ENCODE data around the gene GJB3. TPM values are rescaled to one million over a fixed set of nuclear protein-coding genes. Genes with fewer than 3 reads are reported as not detected.

The GJB3 gene
- total and polyA plus RNA-seq, 2 experiments from 2014 or later, result 0.43 TPM; not detected in 1

- H3K27ac ChIP-seq, result no peak overlapping the region
- H3K4me3 ChIP-seq, result no peak overlapping the region
- H2AFZ ChIP-seq, result no peak overlapping the region
- no peak overlapping the region for H3K4me2 ChIP-seq (ENCODE audit: unreplicated experiment)
- no peaks in the 10 kb centered on the region for H3K9me3 ChIP-seq (ENCODE audit: low read depth)
- in situ Hi-C loops (cut with MboI), result no loop called here
- H3K27me3 ChIP-seq (replicated peaks; ENCODE audit: insufficient read depth), result peaks cover 11% of the 10 kb centered on the region
- DNase-seq, result no peak
- no peak overlapping the region for H3K9ac ChIP-seq
- no peak for TF ChIP-seq EZH2phosphoT487 (IDR thresholded peaks at IDR 0.05; ENCODE audit: insufficient read depth, low read depth)
- H4K20me1 ChIP-seq (ENCODE audit: insufficient read depth), result no peaks in the 10 kb centered on the region
- no peaks in the 10 kb centered on the region for H3F3A ChIP-seq (ENCODE audit: insufficient read depth)
- WGBS, 2 experiments (ENCODE audit: low coverage in 1 of 2, low lambda C conversion rate in 2 of 2, missing lambda C conversion rate in 2 of 2), result 18 to 19% methylated on average over 3 of the region's 3 CpGs
- H3K79me2 ChIP-seq (ENCODE audit: insufficient read depth), result no peaks in the 10 kb centered on the region
- H3K4me1 ChIP-seq (ENCODE audit: insufficient read depth), result no peaks in the 10 kb centered on the region
- no peaks in the 10 kb centered on the region for H3K9me2 ChIP-seq (ENCODE audit: insufficient read depth)
- H3K36me3 ChIP-seq (ENCODE audit: low read depth), result no peaks in the 10 kb centered on the region
These were observed 41.4 kb upstream of the GJB3 start for GRCh38 chr1:34739613-34740012.

DNA sequence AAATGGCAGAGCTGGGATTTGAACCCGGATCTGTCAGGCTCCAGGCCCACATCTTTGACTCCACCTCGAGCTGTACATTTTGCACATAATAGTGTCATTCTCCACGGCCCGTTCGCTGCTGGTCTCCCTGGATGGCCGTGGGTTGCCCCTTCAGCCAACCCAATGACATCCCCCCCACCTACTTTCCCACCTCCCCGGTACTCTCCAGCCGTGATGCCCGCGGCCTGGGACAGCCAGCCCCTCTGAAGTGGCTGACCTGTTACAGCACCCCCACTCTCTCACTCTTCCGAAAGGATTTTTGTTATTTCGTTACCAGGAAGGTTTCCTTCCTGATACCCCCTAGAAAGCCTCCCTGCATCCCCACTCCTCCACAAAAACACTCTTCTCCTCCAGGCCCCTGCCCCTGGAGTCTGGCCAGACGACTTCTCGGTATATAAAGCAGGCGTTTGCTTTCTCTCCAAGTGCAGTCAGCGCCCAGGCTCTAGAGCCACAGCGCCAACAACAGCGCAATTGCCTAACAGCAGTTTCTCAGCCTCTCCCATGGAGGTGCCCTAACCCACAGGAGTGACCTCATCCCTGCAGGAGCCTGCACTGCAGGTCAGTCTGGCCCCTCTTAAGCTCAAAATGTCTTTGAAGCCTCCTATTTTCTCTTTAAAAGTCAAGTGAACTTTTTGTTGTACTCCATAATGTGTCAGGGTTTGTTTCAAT lies 40.7 kb upstream of the GJB3 start:
- DNase-seq, result peak; percentile 44
- Histone ChIP-seq H3F3A (ENCODE audit: insufficient read depth) (no peaks in the 10 kb centered on the region), H3K9ac (no peak overlapping the region), H3K9me2 (ENCODE audit: insufficient read depth) (no peaks in the 10 kb centered on the region), H3K4me1 (ENCODE audit: insufficient read depth) (no peaks in the 10 kb centered on the region), H3K4me3 (no peak overlapping the region), H3K79me2 (ENCODE audit: insufficient read depth) (no peaks in the 10 kb centered on the region), H3K4me2 (ENCODE audit: unreplicated experiment) (no peak overlapping the region), H3K9me3 (ENCODE audit: low read depth) (no peaks in the 10 kb centered on the region), H2AFZ (no peak overlapping the region), H4K20me1 (ENCODE audit: insufficient read depth) (no peaks in the 10 kb centered on the region), H3K27ac (no peak overlapping the region), H3K36me3 (ENCODE audit: low read depth) (no peaks in the 10 kb centered on the region), H3K27me3 (replicated peaks; ENCODE audit: insufficient read depth) (peaks cover 4% of the 10 kb centered on the region; the same call in 1 of the 2 replicates)
- no peak for TF ChIP-seq EZH2 (IDR thresholded peaks at IDR 0.05; ENCODE audit: insufficient read depth, poor library complexity, severe bottlenecking)
- no peak for TF ChIP-seq EZH2phosphoT487 (IDR thresholded peaks at IDR 0.05; ENCODE audit: insufficient read depth, low read depth)
- 26 to 34% methylated on average over 14 to 18 of the region's 18 CpGs for WGBS, 2 experiments (ENCODE audit: low coverage in 1 of 2, low lambda C conversion rate in 2 of 2, missing lambda C conversion rate in 2 of 2)
- in situ Hi-C loops (cut with MboI), result no loop called here

- TF ChIP-seq EZH2 (IDR thresholded peaks at IDR 0.05; ENCODE audit: insufficient read depth, poor library complexity, severe bottlenecking), result no peak
- TF ChIP-seq EZH2phosphoT487 (IDR thresholded peaks at IDR 0.05; ENCODE audit: insufficient read depth, low read depth), result no peak
- Histone ChIP-seq H3F3A (ENCODE audit: insufficient read depth) (no peaks in the 10 kb centered on the region), H4K20me1 (ENCODE audit: insufficient read depth) (no peaks in the 10 kb centered on the region), H3K4me2 (ENCODE audit: unreplicated experiment) (no peak overlapping the region), H3K4me3 (no peak overlapping the region), H3K36me3 (ENCODE audit: low read depth) (no peaks in the 10 kb centered on the region), H3K27ac (no peak overlapping the region), H3K9ac (no peak overlapping the region), H2AFZ (no peak overlapping the region), H3K79me2 (ENCODE audit: insufficient read depth) (no peaks in the 10 kb centered on the region), H3K9me3 (ENCODE audit: low read depth) (no peaks in the 10 kb centered on the region), H3K9me2 (ENCODE audit: insufficient read depth) (no peaks in the 10 kb centered on the region), H3K4me1 (ENCODE audit: insufficient read depth) (no peaks in the 10 kb centered on the region), H3K27me3 (replicated peaks; ENCODE audit: insufficient read depth) (peaks cover 20% of the 10 kb centered on the region)
- DNase-seq, result peak; percentile 81
- WGBS, 2 experiments (ENCODE audit: low coverage in 1 of 2, low lambda C conversion rate in 2 of 2, missing lambda C conversion rate in 2 of 2), result 8 to 9% methylated on average over 16 of the region's 16 CpGs
- in situ Hi-C loops (cut with MboI), result no loop called here
These were observed 38.2 kb upstream of the GJB3 start for GRCh38 chr1:34742667-34743270.

GRCh38 chr1:34743775-34744174 lies 37.2 kb upstream of the GJB3 start:
- WGBS, 2 experiments (ENCODE audit: low coverage in 1 of 2, low lambda C conversion rate in 2 of 2, missing lambda C conversion rate in 2 of 2), result 45 to 49% methylated on average over 6 of the region's 6 CpGs
- no peak for DNase-seq
- H3F3A ChIP-seq (ENCODE audit: insufficient read depth), result no peaks in the 10 kb centered on the region

More at GRCh38 chr1:34743775-34744174, 37.2 kb upstream of the GJB3 start:
- no peak overlapping the region for H3K4me2 ChIP-seq (ENCODE audit: unreplicated experiment)
- no peak overlapping the region for H2AFZ ChIP-seq
- H3K9ac ChIP-seq, result no peak overlapping the region
- no peaks in the 10 kb centered on the region for H3K9me2 ChIP-seq (ENCODE audit: insufficient read depth)
- in situ Hi-C loops (cut with MboI), result no loop called here
- no peak overlapping the region for H3K27ac ChIP-seq
- no peaks in the 10 kb centered on the region for H4K20me1 ChIP-seq (ENCODE audit: insufficient read depth)
- peaks cover 27% of the 10 kb centered on the region for H3K27me3 ChIP-seq (replicated peaks; ENCODE audit: insufficient read depth)
- TF ChIP-seq EZH2 (IDR thresholded peaks at IDR 0.05; ENCODE audit: insufficient read depth, poor library complexity, severe bottlenecking), result no peak
- TF ChIP-seq EZH2phosphoT487 (IDR thresholded peaks at IDR 0.05; ENCODE audit: insufficient read depth, low read depth), result no peak
- H3K79me2 ChIP-seq (ENCODE audit: insufficient read depth), result no peaks in the 10 kb centered on the region
- H3K9me3 ChIP-seq (ENCODE audit: low read depth), result no peaks in the 10 kb centered on the region
- no peaks in the 10 kb centered on the region for H3K36me3 ChIP-seq (ENCODE audit: low read depth)
- H3K4me1 ChIP-seq (ENCODE audit: insufficient read depth), result no peaks in the 10 kb centered on the region
- no peak overlapping the region for H3K4me3 ChIP-seq

Measured in GM23248 (cell line).